ENCODE data around the gene ARFGEF3.

DNA sequence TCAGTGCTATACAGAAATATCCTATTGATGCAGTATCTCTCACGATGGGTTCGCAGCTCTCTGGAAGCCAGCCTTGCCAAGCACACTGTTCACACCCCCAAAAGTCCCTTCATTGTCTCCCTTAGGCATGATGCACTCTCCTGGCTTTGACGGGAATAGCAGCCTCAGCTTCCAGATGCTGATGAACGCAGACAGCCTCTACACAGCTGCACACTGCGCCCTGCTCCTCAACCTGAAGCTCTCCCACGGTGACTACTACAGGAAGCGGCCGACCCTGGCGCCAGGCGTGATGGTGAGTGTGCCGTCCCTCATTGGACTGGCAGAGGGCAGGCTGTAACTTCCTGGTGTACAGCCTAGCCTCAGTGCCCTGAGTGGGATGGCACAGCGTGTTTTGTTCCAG, 116.6 kb downstream of the ARFGEF3 start:
- TF ChIP-seq, protein P1, sequence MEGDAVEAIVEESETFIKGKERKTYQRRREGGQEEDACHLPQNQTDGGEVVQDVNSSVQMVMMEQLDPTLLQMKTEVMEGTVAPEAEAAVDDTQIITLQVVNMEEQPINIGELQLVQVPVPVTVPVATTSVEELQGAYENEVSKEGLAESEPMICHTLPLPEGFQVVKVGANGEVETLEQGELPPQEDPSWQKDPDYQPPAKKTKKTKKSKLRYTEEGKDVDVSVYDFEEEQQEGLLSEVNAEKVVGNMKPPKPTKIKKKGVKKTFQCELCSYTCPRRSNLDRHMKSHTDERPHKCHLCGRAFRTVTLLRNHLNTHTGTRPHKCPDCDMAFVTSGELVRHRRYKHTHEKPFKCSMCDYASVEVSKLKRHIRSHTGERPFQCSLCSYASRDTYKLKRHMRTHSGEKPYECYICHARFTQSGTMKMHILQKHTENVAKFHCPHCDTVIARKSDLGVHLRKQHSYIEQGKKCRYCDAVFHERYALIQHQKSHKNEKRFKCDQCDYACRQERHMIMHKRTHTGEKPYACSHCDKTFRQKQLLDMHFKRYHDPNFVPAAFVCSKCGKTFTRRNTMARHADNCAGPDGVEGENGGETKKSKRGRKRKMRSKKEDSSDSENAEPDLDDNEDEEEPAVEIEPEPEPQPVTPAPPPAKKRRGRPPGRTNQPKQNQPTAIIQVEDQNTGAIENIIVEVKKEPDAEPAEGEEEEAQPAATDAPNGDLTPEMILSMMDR (conservative IDR thresholded peaks at IDR 0.05; ENCODE audit: low read depth in 2 of 2): peak; percentile 43 to 73
- TF ChIP-seq EZH2phosphoT487 (IDR thresholded peaks at IDR 0.05; ENCODE audit: unreplicated experiment) (no peak), EZH2 (IDR thresholded peaks at IDR 0.05; ENCODE audit: low read depth, unreplicated experiment) (no peak), POLR2AphosphoS5 (IDR thresholded peaks at IDR 0.05; ENCODE audit: low read depth) (no peak)
- TF ChIP-seq, protein P2, sequence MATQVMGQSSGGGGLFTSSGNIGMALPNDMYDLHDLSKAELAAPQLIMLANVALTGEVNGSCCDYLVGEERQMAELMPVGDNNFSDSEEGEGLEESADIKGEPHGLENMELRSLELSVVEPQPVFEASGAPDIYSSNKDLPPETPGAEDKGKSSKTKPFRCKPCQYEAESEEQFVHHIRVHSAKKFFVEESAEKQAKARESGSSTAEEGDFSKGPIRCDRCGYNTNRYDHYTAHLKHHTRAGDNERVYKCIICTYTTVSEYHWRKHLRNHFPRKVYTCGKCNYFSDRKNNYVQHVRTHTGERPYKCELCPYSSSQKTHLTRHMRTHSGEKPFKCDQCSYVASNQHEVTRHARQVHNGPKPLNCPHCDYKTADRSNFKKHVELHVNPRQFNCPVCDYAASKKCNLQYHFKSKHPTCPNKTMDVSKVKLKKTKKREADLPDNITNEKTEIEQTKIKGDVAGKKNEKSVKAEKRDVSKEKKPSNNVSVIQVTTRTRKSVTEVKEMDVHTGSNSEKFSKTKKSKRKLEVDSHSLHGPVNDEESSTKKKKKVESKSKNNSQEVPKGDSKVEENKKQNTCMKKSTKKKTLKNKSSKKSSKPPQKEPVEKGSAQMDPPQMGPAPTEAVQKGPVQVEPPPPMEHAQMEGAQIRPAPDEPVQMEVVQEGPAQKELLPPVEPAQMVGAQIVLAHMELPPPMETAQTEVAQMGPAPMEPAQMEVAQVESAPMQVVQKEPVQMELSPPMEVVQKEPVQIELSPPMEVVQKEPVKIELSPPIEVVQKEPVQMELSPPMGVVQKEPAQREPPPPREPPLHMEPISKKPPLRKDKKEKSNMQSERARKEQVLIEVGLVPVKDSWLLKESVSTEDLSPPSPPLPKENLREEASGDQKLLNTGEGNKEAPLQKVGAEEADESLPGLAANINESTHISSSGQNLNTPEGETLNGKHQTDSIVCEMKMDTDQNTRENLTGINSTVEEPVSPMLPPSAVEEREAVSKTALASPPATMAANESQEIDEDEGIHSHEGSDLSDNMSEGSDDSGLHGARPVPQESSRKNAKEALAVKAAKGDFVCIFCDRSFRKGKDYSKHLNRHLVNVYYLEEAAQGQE (IDR thresholded peaks at IDR 0.05; ENCODE audit: unreplicated experiment): no peak
